Measurements from ENCODE around the gene MAP2K2.
"Not testable (repeated sequence)": the region's sequence is repeated elsewhere in the genome, so short reads cannot be mapped to it uniquely, and the experiment has no call there.

The MAP2K2 gene

DNA sequence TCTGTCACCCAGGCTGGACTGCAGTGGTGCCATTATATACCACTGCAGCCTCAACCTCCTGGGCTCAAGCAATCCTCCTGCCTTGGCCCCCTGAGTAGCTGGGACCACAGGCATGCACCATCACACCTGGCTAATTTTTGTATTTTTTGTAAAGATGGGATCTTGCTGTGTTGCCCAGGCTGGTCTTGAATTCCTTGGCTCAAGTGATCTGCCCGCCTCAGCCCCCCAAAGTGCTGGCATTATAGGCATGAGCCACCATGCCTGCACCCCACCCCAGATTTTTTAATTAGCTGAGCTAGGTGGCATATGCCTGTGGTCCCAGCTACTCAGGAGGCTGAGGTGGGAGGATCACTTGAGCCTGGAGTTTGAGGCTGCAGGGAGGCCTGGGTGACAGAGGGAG lies 19.0 kb upstream of the MAP2K2 start:
- H3K9me3 ChIP-seq; in situ Hi-C loops (cut with MboI; ENCODE audit: low sequenced_read_pairs); H3K36me3 ChIP-seq (replicated peaks); H3K4me1 ChIP-seq; H3K4me3 ChIP-seq; DNase-seq (ENCODE audit: low spot score in 2 of 2): not testable (repeated sequence)
- peaks cover 16% of the 10 kb centered on the region for H3K27me3 ChIP-seq (ENCODE audit: low read depth)

GRCh38 chr19:4140237-4140711 lies 16.4 kb upstream of the MAP2K2 start:
- Histone ChIP-seq H3K4me1 (no peaks in the 10 kb centered on the region), H3K27me3 (ENCODE audit: low read depth) (peaks cover 4% of the 10 kb centered on the region; the same call in 1 of the 2 replicates), H3K4me3 (no peak overlapping the region), H3K9me3 (no peaks in the 10 kb centered on the region), H3K36me3 (replicated peaks) (no peaks in the 10 kb centered on the region)
- in situ Hi-C loops (cut with MboI; ENCODE audit: low sequenced_read_pairs), result no loop called here
- peak; percentile 76 to 80 for DNase-seq (ENCODE audit: low spot score in 2 of 2)

DNA sequence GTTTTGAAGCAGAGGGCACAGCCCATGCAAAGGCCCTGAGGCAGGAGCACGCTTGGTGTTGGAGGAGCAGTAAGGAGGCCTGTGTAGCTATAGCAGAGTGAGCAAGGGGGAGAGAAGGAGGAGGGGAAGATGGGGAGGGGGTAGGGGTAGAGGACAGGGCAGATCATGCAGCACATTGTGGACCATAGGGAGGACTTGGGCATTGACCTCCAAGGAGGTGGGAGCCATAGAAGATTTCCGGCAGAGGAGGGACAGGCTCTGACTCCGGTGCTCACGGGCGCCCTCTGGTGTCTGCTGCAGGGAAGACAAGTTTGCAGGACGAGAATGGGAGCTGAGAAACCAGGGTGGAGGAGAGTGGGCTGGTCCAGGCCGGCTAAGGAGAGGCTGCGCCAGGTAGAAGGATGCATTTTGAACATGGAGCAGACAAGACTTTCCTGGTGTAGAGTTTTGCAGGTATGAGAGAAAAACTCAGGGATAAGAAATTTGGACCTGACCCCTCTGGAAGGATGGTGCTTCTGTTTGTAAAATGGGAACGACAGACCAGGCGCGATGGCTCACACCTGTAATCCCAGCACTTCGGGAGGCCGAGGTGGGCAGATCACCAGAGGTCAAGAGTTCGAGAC lies 15.8 kb upstream of the MAP2K2 start:
- no peaks in the 10 kb centered on the region for H3K4me1 ChIP-seq
- H3K36me3 ChIP-seq (replicated peaks), result no peaks in the 10 kb centered on the region
- peak; percentile 40 to 92 for DNase-seq (ENCODE audit: low spot score in 2 of 2)
- in situ Hi-C loops (cut with MboI; ENCODE audit: low sequenced_read_pairs), result no loop called here
- no peak overlapping the region for H3K4me3 ChIP-seq
- peaks cover 3% of the 10 kb centered on the region; the same call in 1 of the 2 replicates for H3K27me3 ChIP-seq (ENCODE audit: low read depth)
- H3K9me3 ChIP-seq, result no peaks in the 10 kb centered on the region

GRCh38 chr19:4138445-4138844 lies 14.5 kb upstream of the MAP2K2 start:
- Histone ChIP-seq H3K9me3 (no peaks in the 10 kb centered on the region), H3K36me3 (replicated peaks) (no peaks in the 10 kb centered on the region), H3K27me3 (ENCODE audit: low read depth) (no peaks in the 10 kb centered on the region), H3K4me3 (no peak overlapping the region), H3K4me1 (no peaks in the 10 kb centered on the region)
- in situ Hi-C loops (cut with MboI; ENCODE audit: low sequenced_read_pairs), result no loop called here
- no peak for DNase-seq (ENCODE audit: low spot score in 2 of 2)

DNA sequence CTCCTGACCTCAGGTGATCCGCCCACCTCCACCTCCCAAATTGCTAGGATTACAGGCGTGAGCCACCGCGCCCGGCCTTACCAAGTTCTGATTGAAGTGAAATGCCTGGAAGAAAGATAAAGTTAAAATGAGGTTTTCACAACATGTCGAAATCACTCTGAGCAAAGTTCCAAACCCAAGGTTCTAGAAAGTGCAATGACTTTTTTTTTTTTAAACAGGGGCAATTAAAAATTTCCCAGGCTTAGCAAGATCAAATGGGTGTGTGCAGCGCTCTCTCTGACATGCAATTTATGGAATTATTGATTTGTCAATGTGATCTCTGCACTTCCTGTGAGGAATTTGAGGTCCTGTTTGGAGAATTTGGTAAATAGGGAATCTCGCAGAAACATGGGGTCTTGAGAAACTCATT lies 12.8 kb upstream of the MAP2K2 start:
- Histone ChIP-seq H3K4me1 (no peaks in the 10 kb centered on the region), H3K9me3 (no peaks in the 10 kb centered on the region), H3K36me3 (replicated peaks) (no peaks in the 10 kb centered on the region), H3K4me3 (no peak overlapping the region), H3K27me3 (ENCODE audit: low read depth) (no peaks in the 10 kb centered on the region)
- in situ Hi-C loops (cut with MboI; ENCODE audit: low sequenced_read_pairs), result no loop called here
- no peak for DNase-seq (ENCODE audit: low spot score in 2 of 2)

DNA sequence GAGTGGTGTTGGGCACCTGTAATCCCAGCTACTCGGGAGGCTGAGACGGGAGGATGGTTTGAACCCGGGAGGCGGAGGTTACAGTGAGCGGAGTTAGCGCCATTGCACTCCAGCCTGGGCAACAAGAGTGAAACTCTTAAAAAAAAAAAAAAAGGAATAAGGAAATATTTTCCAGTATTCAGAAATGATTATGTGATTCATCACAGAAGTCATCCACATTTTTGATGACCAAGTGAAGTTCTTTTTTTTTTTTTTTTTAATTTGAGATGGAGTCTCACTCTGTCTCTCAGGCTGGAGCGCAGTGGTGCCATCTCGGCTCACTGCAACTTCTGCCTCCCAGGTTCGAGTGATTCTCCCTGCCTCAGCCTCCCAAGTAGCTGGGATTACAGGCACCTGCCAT lies 11.5 kb upstream of the MAP2K2 start:
- DNase-seq (ENCODE audit: low spot score in 2 of 2); H3K9me3 ChIP-seq; H3K4me1 ChIP-seq; H3K4me3 ChIP-seq; in situ Hi-C loops (cut with MboI; ENCODE audit: low sequenced_read_pairs); H3K36me3 ChIP-seq (replicated peaks); H3K27me3 ChIP-seq (ENCODE audit: low read depth): not testable (repeated sequence)

DNA sequence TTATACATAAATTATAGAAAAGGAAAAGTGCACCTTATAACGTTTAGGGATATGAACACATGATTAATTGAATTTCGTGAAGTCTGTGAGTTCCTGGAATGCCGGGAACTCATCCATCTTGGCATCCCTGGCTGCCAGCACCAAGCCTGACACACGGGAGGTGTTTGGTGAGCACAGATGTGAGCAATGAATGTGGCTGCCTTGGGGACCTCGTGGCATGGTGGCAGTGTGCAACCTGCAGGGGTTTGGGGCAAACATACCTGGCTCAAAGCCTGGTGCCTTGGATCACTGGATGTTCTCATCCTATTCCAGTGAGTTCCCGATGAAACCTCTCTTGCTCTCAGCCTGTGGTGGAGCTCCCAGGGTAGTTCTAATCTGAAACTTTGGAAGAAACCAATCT lies 10.4 kb upstream of the MAP2K2 start:
- H3K4me3 ChIP-seq, result no peak overlapping the region
- in situ Hi-C loops (cut with MboI; ENCODE audit: low sequenced_read_pairs), result no loop called here
- no peaks in the 10 kb centered on the region for H3K27me3 ChIP-seq (ENCODE audit: low read depth)
- DNase-seq (ENCODE audit: low spot score in 2 of 2), result no peak
- no peaks in the 10 kb centered on the region for H3K9me3 ChIP-seq
- H3K4me1 ChIP-seq, result peaks cover 9% of the 10 kb centered on the region
- no peaks in the 10 kb centered on the region for H3K36me3 ChIP-seq (replicated peaks)

DNA sequence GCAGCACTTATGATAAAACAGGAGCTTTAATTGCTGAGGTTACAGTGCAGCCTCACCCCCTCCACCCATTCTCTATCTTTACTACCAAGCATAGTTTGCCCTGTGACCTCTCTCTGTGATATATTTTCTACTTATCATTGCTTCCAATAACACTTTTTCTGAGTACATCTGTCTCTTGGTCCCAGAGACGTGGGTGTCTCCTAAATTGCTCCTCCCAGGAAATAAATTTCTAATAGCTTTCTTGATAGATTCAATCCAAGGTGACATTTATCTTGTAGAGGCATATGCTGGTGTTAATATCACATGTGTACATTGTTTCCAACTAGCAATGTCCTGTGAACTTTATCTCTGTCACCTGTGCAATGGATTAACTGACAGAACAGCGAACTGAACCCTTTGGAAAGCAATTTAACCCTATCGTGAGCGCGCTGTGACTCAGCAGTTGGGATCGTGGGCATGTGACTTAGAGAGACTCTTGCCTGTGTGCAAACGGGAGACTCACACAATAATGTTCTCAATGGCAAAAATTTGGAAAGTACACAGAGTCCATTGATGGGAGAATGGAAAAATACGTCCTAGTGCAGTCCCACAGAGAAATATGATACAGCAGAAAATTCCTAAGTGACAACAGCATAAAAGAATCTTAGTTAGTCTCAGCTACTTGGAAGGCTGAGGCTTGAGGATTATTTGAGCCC lies 7.0 kb upstream of the MAP2K2 start:
- peak; percentile 23 to 35 for DNase-seq (ENCODE audit: low spot score in 2 of 2)
- no peaks in the 10 kb centered on the region for H3K9me3 ChIP-seq
- in situ Hi-C loops (cut with MboI; ENCODE audit: low sequenced_read_pairs), result no loop called here
- H3K4me3 ChIP-seq, result no peak overlapping the region
- peaks cover 9% of the 10 kb centered on the region for H3K4me1 ChIP-seq
- no peaks in the 10 kb centered on the region for H3K36me3 ChIP-seq (replicated peaks)
- no peaks in the 10 kb centered on the region for H3K27me3 ChIP-seq (ENCODE audit: low read depth)

- peaks cover 14% of the 10 kb centered on the region for H3K4me1 ChIP-seq
- in situ Hi-C loops (cut with MboI; ENCODE audit: low sequenced_read_pairs); H3K4me3 ChIP-seq; H3K36me3 ChIP-seq (replicated peaks); H3K9me3 ChIP-seq; DNase-seq (ENCODE audit: low spot score in 2 of 2); H3K27me3 ChIP-seq (ENCODE audit: low read depth): not testable (repeated sequence)
These were observed 5.1 kb upstream of the MAP2K2 start for GRCh38 chr19:4129050-4129449.

GRCh38 chr19:4127322-4127721 lies 3.4 kb upstream of the MAP2K2 start:
- DNase-seq (ENCODE audit: low spot score in 2 of 2); in situ Hi-C loops (cut with MboI; ENCODE audit: low sequenced_read_pairs); H3K9me3 ChIP-seq; H3K4me3 ChIP-seq; H3K36me3 ChIP-seq (replicated peaks); H3K27me3 ChIP-seq (ENCODE audit: low read depth): not testable (repeated sequence)
- H3K4me1 ChIP-seq, result peaks cover 18% of the 10 kb centered on the region

- H3K27me3 ChIP-seq (ENCODE audit: low read depth), result no peaks in the 10 kb centered on the region
- no peak for DNase-seq (ENCODE audit: low spot score in 2 of 2)
- in situ Hi-C loops (cut with MboI; ENCODE audit: low sequenced_read_pairs), result no loop called here
- peaks cover 10% of the 10 kb centered on the region for H3K4me1 ChIP-seq
- peaks cover 3% of the 10 kb centered on the region; the same call in 1 of the 2 replicates for H3K36me3 ChIP-seq (replicated peaks)
- peak overlapping the region; percentile 64 for H3K4me3 ChIP-seq
- H3K9me3 ChIP-seq, result no peaks in the 10 kb centered on the region
These were observed 716 bp upstream of the MAP2K2 start for GRCh38 chr19:4124638-4125037.

DNA sequence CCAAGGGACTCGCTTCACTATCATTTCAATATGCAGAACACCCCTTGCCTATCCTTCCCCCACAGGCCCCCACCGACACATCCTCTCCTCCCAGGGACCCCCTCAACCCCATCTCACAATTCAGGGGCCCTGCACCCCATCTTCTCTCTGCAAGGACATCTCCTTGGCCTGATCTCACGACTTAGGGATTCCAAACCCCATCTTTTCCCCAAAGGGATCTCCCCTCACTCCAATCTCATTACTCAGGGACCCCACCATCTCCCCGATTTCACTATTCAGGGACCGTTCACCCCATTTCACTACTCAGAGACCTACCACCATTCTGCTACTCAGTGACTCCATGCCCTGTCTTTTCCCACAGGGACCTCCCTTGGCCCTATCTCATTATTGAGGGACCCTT lies 1.4 kb downstream of the MAP2K2 start:
- DNase-seq (ENCODE audit: low spot score in 2 of 2), result no peak
- H3K36me3 ChIP-seq (replicated peaks), result peaks cover 5% of the 10 kb centered on the region; the same call in 1 of the 2 replicates
- H3K9me3 ChIP-seq, result no peaks in the 10 kb centered on the region
- H3K4me3 ChIP-seq, result peak overlapping the region; percentile 64
- H3K27me3 ChIP-seq (ENCODE audit: low read depth), result no peaks in the 10 kb centered on the region
- in situ Hi-C loops (cut with MboI; ENCODE audit: low sequenced_read_pairs), result no loop called here
- H3K4me1 ChIP-seq, result peaks cover 10% of the 10 kb centered on the region

DNA sequence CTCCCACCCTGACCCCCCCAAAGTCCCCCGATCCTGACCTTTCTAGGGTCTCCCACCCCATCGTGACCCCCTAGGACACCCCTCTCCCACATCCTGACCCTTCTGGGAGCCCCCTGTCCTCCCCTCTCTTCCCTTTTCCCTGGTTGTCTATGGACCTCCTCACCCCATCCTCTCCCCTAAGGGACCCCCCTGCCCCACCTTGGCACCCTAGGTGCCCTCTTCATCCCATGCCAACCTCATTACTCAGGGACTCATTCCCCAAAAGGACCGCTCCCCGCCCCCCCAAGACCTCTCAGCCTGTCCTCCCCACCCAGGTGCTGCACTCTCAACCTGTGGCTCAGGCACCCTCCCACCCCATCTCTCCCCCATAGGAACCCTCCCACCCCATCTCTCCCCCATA lies 2.1 kb downstream of the MAP2K2 start:
- Histone ChIP-seq H3K27me3 (ENCODE audit: low read depth) (no peaks in the 10 kb centered on the region), H3K9me3 (no peaks in the 10 kb centered on the region), H3K36me3 (replicated peaks) (peaks cover 10% of the 10 kb centered on the region), H3K4me3 (no peak overlapping the region), H3K4me1 (peaks cover 10% of the 10 kb centered on the region)
- in situ Hi-C loops (cut with MboI; ENCODE audit: low sequenced_read_pairs), result no loop called here
- no peak for DNase-seq (ENCODE audit: low spot score in 2 of 2)

- no peaks in the 10 kb centered on the region for H3K27me3 ChIP-seq (ENCODE audit: low read depth)
- peaks cover 10% of the 10 kb centered on the region for H3K4me1 ChIP-seq
- in situ Hi-C loops (cut with MboI; ENCODE audit: low sequenced_read_pairs), result no loop called here
- peaks cover 15% of the 10 kb centered on the region for H3K36me3 ChIP-seq (replicated peaks)
- DNase-seq (ENCODE audit: low spot score in 2 of 2), result no peak
- no peaks in the 10 kb centered on the region for H3K9me3 ChIP-seq
- no peak overlapping the region for H3K4me3 ChIP-seq
These were observed 2.7 kb downstream of the MAP2K2 start for GRCh38 chr19:4121273-4121612.
